DND-41 (cell line): ENCODE results near the gene TSPAN9.

Source experiments
- ATAC-seq: fragments of 200-7000 bp; cut with Tn5 transposase; 3 replicates; pipeline ENCODE4 v1.9.1; 2021; ENCODE audit warnings: low read depth; ENCODE audit not compliant: insufficient read depth
- DNase-seq: peaks from one replicate; pipeline ENCODE4 v3.0.0-alpha.2; 2020
- H2AFZ ChIP-seq: 2 replicates; pipeline ENCODE4 v1.6.0; 2012; ENCODE audit warnings: low read depth, low read length
- H3K27ac ChIP-seq: 2 replicates; pipeline ENCODE4 v1.5.1; 2012; ENCODE audit warnings: low read length, inconsistent platforms
- H3K27me3 ChIP-seq: fragments of 200-600 bp; sonication (generic); 2 replicates; pipeline ENCODE4 v1.6.0; 2012; ENCODE audit warnings: low read length, mild to moderate bottlenecking, inconsistent platforms; ENCODE audit not compliant: insufficient read depth, poor library complexity
- H3K36me3 ChIP-seq: 2 replicates; pipeline ENCODE4 v1.5.1; 2012; ENCODE audit warnings: low read length, inconsistent platforms; ENCODE audit not compliant: insufficient read depth
- H3K4me1 ChIP-seq: 2 replicates; pipeline ENCODE4 v1.5.1; 2012; ENCODE audit warnings: mild to moderate bottlenecking, low read length; ENCODE audit not compliant: insufficient read depth
- H3K4me2 ChIP-seq: 2 replicates; pipeline ENCODE4 v1.6.0; 2012; ENCODE audit warnings: mild to moderate bottlenecking, moderate library complexity, low read length, inconsistent platforms; ENCODE audit not compliant: insufficient read depth
- H3K4me3 ChIP-seq, 2 experiments: fragments of 200-600 bp in 1 of 2; shearing (Covaris generic) in 1 of 2; 2 replicates each; pipeline ENCODE4 v1.5.1; 2012 to 2016; ENCODE audit warnings: inconsistent platforms in 2 of 2, low read length in 2 of 2, mild to moderate bottlenecking in 2 of 2, low read depth in 1 of 2, moderate library complexity in 1 of 2
- H3K79me2 ChIP-seq: 2 replicates; pipeline ENCODE4 v1.6.0; 2012; ENCODE audit warnings: low read length, inconsistent platforms; ENCODE audit not compliant: insufficient read depth
- H3K9ac ChIP-seq: 2 replicates; pipeline ENCODE4 v1.6.0; 2012; ENCODE audit warnings: low read depth, mild to moderate bottlenecking, inconsistent platforms, low read length, moderate library complexity
- H3K9me3 ChIP-seq: 2 replicates; pipeline ENCODE4 v1.5.1; 2012; ENCODE audit warnings: low read length, moderate library complexity, mild to moderate bottlenecking, inconsistent platforms; ENCODE audit not compliant: insufficient read depth, severe bottlenecking
- H4K20me1 ChIP-seq: 2 replicates; pipeline ENCODE4 v1.6.0; 2012; ENCODE audit warnings: low read length; ENCODE audit not compliant: insufficient read depth
- CTCF ChIP-seq: IDR thresholded peaks from 2 replicates; pipeline ENCODE4 v1.5.1; 2012; ENCODE audit warnings: borderline replicate concordance, low read length, moderate library complexity, mild to moderate bottlenecking; ENCODE audit not compliant: poor library complexity, severe bottlenecking; ENCODE audit errors: extremely low read depth
- EZH2 ChIP-seq: IDR thresholded peaks from 3 replicates; pipeline ENCODE4 v1.6.1; 2012; ENCODE audit warnings: borderline replicate concordance, low read depth, mild to moderate bottlenecking, moderate library complexity, low read length, inconsistent platforms; ENCODE audit not compliant: severe bottlenecking

TSPAN9 gene

GRCh38 chr12:3123729-3124128, 46.5 kb downstream of the TSPAN9 start:
- no peak overlapping the region for H2AFZ ChIP-seq
- ATAC-seq, result no peak

GRCh38 chr12:3124917-3125316, 47.7 kb downstream of the TSPAN9 start:
- peaks cover 9% of the 10 kb centered on the region for H3K4me1 ChIP-seq
- TF ChIP-seq CTCF (no peak), EZH2 (no peak)
- peaks cover 2% of the 10 kb centered on the region; the same call in 1 of the 2 replicates for H4K20me1 ChIP-seq
- H3K79me2 ChIP-seq, result no peaks in the 10 kb centered on the region
- H3K27me3 ChIP-seq, result no peaks in the 10 kb centered on the region
- no peak overlapping the region for H3K9ac ChIP-seq
- H2AFZ ChIP-seq, result no peak overlapping the region
- H3K9me3 ChIP-seq, result no peaks in the 10 kb centered on the region
- DNase-seq (no peak), ATAC-seq (no peak)
- H3K27ac ChIP-seq, result no peak overlapping the region
- H3K4me3 ChIP-seq, result no peak overlapping the region
- H3K36me3 ChIP-seq, result no peaks in the 10 kb centered on the region
- no peak overlapping the region for H3K4me2 ChIP-seq

More at GRCh38 chr12:3123729-3124128, 46.5 kb downstream of the TSPAN9 start:
- no peaks in the 10 kb centered on the region for H3K9me3 ChIP-seq
- no peaks in the 10 kb centered on the region for H3K36me3 ChIP-seq
- no peak for DNase-seq
- no peak overlapping the region for H3K4me3 ChIP-seq
- H3K27me3 ChIP-seq, result peaks cover 2% of the 10 kb centered on the region
- TF ChIP-seq CTCF (no peak), EZH2 (no peak)
- peaks cover 2% of the 10 kb centered on the region; the same call in 1 of the 2 replicates for H4K20me1 ChIP-seq
- no peak overlapping the region for H3K4me2 ChIP-seq
- H3K4me1 ChIP-seq, result no peaks in the 10 kb centered on the region
- H3K79me2 ChIP-seq, result no peaks in the 10 kb centered on the region
- H3K27ac ChIP-seq, result no peak overlapping the region
- H3K9ac ChIP-seq, result no peak overlapping the region

GRCh38 chr12:3125674-3126073, 48.5 kb downstream of the TSPAN9 start:
- Histone ChIP-seq H3K36me3 (no peaks in the 10 kb centered on the region), H2AFZ (no peak overlapping the region), H3K4me2 (no peak overlapping the region), H3K27me3 (peaks cover 3% of the 10 kb centered on the region), H3K27ac (no peak overlapping the region), H4K20me1 (peaks cover 5% of the 10 kb centered on the region; the same call in 1 of the 2 replicates), H3K4me3 (no peak overlapping the region), H3K9ac (no peak overlapping the region), H3K79me2 (no peaks in the 10 kb centered on the region), H3K9me3 (no peaks in the 10 kb centered on the region), H3K4me1 (peaks cover 9% of the 10 kb centered on the region)
- ATAC-seq, result no peak
- TF ChIP-seq CTCF (no peak), EZH2 (no peak)
- no peak for DNase-seq

- H4K20me1 ChIP-seq, result 0 out of 2 replicates have a peak, but pooled peaks cover 7% of the 10 kb centered on the region
- TF ChIP-seq CTCF, result no peak
- TF ChIP-seq EZH2, result no peak
- H3K27me3 ChIP-seq, result peaks cover 5% of the 10 kb centered on the region
- no peak overlapping the region for H3K4me2 ChIP-seq
- H3K4me1 ChIP-seq, result peaks cover 9% of the 10 kb centered on the region
- H3K27ac ChIP-seq, result no peak overlapping the region
- H3K4me3 ChIP-seq, result no peak overlapping the region
- no peaks in the 10 kb centered on the region for H3K36me3 ChIP-seq
- no peak for ATAC-seq
- H3K9ac ChIP-seq, result no peak overlapping the region
- no peak for DNase-seq
- H3K9me3 ChIP-seq, result no peaks in the 10 kb centered on the region
- H2AFZ ChIP-seq, result no peak overlapping the region
- no peaks in the 10 kb centered on the region for H3K79me2 ChIP-seq
These were observed 50.7 kb downstream of the TSPAN9 start for GRCh38 chr12:3127832-3128231.
